C4-2B (cell line): ENCODE measurements around the gene SYT9.

Experiments used
- ZFX ChIP-seq: fragments of 450-650 bp; IDR thresholded peaks from 2 replicates; pipeline ENCODE4 v1.6.1; 2017
- TF ChIP-seq, protein P1 (sequence below): fragments of 450-650 bp; conservative IDR thresholded peaks from 2 replicates; pipeline ENCODE4 v1.5.1; 2017; ENCODE audit warnings: mild to moderate bottlenecking

DNA sequence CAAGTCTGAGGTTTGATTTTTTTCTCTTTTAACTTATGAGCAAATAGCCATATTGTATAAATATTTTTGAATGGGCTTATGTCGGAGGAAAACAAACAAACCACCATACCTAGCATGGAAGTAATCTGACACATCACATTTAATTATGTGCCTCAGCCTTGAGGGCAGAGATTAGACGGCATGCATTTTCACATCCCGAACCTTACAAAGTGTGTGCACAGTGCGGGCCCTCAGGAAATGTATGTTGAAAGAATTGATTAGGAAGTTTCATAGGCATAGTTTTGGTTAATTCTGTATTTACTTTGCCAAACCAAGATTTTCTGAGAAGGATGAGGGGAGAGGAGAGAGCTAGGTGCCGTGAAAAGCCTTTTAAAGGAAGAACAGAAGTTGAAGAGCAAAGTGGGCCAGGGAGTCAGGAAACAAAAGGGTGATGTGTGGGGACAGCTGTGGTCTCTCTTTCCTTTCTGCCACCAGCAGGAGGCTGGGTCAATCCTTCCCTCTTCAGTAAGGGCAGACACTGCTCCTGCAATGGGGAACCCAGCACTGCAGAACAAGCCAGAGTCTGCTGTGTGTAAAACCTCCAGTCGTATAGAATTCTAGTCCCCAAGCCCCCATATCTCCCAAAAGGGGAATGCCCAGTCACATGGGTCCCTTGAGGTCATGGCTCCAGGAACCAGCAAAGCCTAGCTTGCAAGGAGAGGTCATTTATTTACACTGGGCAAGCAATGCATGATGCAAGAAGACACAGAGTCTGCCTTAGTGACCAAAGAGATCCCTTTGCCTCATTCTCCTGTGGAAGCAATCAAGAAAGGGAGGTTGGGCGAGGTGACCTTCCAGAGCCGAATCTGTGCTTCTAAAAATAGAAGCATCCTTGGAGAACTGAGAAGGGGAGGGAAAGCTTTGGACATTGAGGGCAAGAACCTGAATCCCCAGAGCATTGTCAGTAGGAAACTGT, 162.5 kb downstream of the SYT9 start:
- TF ChIP-seq, protein P1, sequence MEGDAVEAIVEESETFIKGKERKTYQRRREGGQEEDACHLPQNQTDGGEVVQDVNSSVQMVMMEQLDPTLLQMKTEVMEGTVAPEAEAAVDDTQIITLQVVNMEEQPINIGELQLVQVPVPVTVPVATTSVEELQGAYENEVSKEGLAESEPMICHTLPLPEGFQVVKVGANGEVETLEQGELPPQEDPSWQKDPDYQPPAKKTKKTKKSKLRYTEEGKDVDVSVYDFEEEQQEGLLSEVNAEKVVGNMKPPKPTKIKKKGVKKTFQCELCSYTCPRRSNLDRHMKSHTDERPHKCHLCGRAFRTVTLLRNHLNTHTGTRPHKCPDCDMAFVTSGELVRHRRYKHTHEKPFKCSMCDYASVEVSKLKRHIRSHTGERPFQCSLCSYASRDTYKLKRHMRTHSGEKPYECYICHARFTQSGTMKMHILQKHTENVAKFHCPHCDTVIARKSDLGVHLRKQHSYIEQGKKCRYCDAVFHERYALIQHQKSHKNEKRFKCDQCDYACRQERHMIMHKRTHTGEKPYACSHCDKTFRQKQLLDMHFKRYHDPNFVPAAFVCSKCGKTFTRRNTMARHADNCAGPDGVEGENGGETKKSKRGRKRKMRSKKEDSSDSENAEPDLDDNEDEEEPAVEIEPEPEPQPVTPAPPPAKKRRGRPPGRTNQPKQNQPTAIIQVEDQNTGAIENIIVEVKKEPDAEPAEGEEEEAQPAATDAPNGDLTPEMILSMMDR: no peak; the same call in 1 of the 2 replicates
- no peak for TF ChIP-seq ZFX
